Neural cell (in vitro differentiated cells): ENCODE data around the gene DOP1A. TPM values are rescaled to one million over a fixed set of nuclear protein-coding genes. Genes with fewer than 3 reads are reported as not detected.

Source experiments
- H2AFZ ChIP-seq: fragments of 200-600, 300-800 bp; sonication (generic), shearing (Covaris generic); 2 replicates; pipeline ENCODE4 v1.6.0; 2014; ENCODE audit warnings: low read depth, mild to moderate bottlenecking, antibody characterized with exemption, low read length, moderate library complexity
- H3F3A ChIP-seq: fragments of 200-600 bp; shearing (Covaris generic); 2 replicates; pipeline ENCODE4 v1.6.1; 2016; ENCODE audit warnings: mild to moderate bottlenecking, moderate library complexity, mixed read lengths, antibody characterized with exemption, low read length; ENCODE audit not compliant: insufficient read depth, poor library complexity, severe bottlenecking
- H3K27ac ChIP-seq: fragments of 200-600, 300-800 bp; sonication (generic), shearing (Covaris generic); 2 replicates; pipeline ENCODE4 v1.5.1; 2014; ENCODE audit warnings: mild to moderate bottlenecking, low read length, moderate library complexity
- H3K27me3 ChIP-seq: fragments of 300-800, 200-600 bp; sonication (generic), shearing (Covaris generic); 2 replicates; pipeline ENCODE4 v1.6.0; 2014; ENCODE audit warnings: mild to moderate bottlenecking, low read depth, low read length, moderate library complexity; ENCODE audit not compliant: insufficient read depth
- H3K36me3 ChIP-seq: fragments of 300-800, 200-600 bp; sonication (generic), shearing (Covaris generic); 2 replicates; pipeline ENCODE4 v1.5.1; 2014; ENCODE audit warnings: mild to moderate bottlenecking, antibody characterized with exemption, low read length, moderate library complexity; ENCODE audit not compliant: insufficient read depth
- H3K4me2 ChIP-seq: fragments of 300-800, 200-600 bp; sonication (generic), shearing (Covaris generic); 2 replicates; pipeline ENCODE4 v1.6.0; 2014; ENCODE audit warnings: mild to moderate bottlenecking, low read length
- H3K4me3 ChIP-seq: fragments of 300-800, 200-600 bp; sonication (generic), shearing (Covaris generic); 2 replicates; pipeline ENCODE4 v1.5.1; 2014; ENCODE audit warnings: mild to moderate bottlenecking, low read length, moderate library complexity
- H3K79me2 ChIP-seq: fragments of 200-600 bp; shearing (Covaris generic); replicated peaks from 2 replicates; pipeline ENCODE4 v1.6.0; 2014; ENCODE audit warnings: mild to moderate bottlenecking, low read length, moderate library complexity; ENCODE audit not compliant: insufficient read depth
- H3K9ac ChIP-seq: fragments of 300-800, 200-600 bp; sonication (generic), shearing (Covaris generic); 2 replicates; pipeline ENCODE4 v1.6.1; 2016; ENCODE audit warnings: mild to moderate bottlenecking, low read length, mixed read lengths
- H3K9me2 ChIP-seq: fragments of 200-600 bp; shearing (Covaris generic); 2 replicates; pipeline ENCODE4 v1.6.1; 2016; ENCODE audit warnings: mild to moderate bottlenecking, low read length, mixed read lengths; ENCODE audit not compliant: insufficient read depth
- H3K9me3 ChIP-seq: fragments of 200-600, 300-800 bp; sonication (generic), shearing (Covaris generic); 2 replicates; pipeline ENCODE4 v1.6.1; 2016; ENCODE audit warnings: mild to moderate bottlenecking, mixed run types, low read length, moderate library complexity, mixed read lengths
- H4K20me1 ChIP-seq: fragments of 200-600 bp; shearing (Covaris generic); 2 replicates; pipeline ENCODE4 v1.6.1; 2016; ENCODE audit warnings: mild to moderate bottlenecking, mixed run types; ENCODE audit not compliant: insufficient read depth
- EP300 ChIP-seq: fragments of 450-650 bp; conservative IDR thresholded peaks from 2 replicates; pipeline ENCODE4 v1.6.1; 2014; ENCODE audit warnings: antibody characterized with exemption, mild to moderate bottlenecking, moderate library complexity; ENCODE audit not compliant: poor library complexity, severe bottlenecking
- EZH2 ChIP-seq: fragments of 200-600, 300-800 bp; shearing (Covaris generic), sonication (generic); IDR thresholded peaks from 2 replicates; pipeline ENCODE4 v1.6.1; 2014; ENCODE audit warnings: antibody characterized with exemption, low read length, borderline replicate concordance, mild to moderate bottlenecking; ENCODE audit not compliant: insufficient read depth, poor library complexity, severe bottlenecking
- MXI1 ChIP-seq: fragments of 450-650 bp; conservative IDR thresholded peaks from 2 replicates; pipeline ENCODE4 v1.6.1; 2014; ENCODE audit warnings: antibody characterized with exemption, mild to moderate bottlenecking; ENCODE audit not compliant: poor library complexity, severe bottlenecking
- POLR2AphosphoS5 ChIP-seq: IDR thresholded peaks from 2 replicates; pipeline ENCODE4 v1.6.1; 2012
- RAD21 ChIP-seq: fragments of 450-650 bp; conservative IDR thresholded peaks from 2 replicates; pipeline ENCODE4 v1.6.1; 2014; ENCODE audit warnings: antibody characterized with exemption, mild to moderate bottlenecking, moderate library complexity
- REST ChIP-seq: IDR thresholded peaks from 2 replicates; pipeline ENCODE4 v1.6.1; 2012; ENCODE audit warnings: borderline replicate concordance
- SMC3 ChIP-seq: fragments of 450-650 bp; conservative IDR thresholded peaks from 2 replicates; pipeline ENCODE4 v1.6.1; 2014; ENCODE audit warnings: antibody characterized with exemption, mild to moderate bottlenecking, moderate library complexity; ENCODE audit not compliant: poor library complexity
- TAF1 ChIP-seq: IDR thresholded peaks from 2 replicates; pipeline ENCODE4 v1.6.1; 2012; ENCODE audit warnings: low read depth
- polyA plus RNA-seq: library from polyadenylated mRNA; depleted of rRNA; stranded (reverse); fragments of >200 nt; gene quantifications from 2 replicates; pipeline ENCODE4 v1.2.3, GENCODE V29; 2014
- TF ChIP-seq, protein P1 (sequence below): fragments of 450-650 bp; IDR thresholded peaks from 2 replicates; pipeline ENCODE4 v1.5.1; 2014; ENCODE audit warnings: antibody characterized with exemption, mild to moderate bottlenecking, moderate library complexity; ENCODE audit not compliant: poor library complexity, severe bottlenecking

The DOP1A gene
- polyA plus RNA-seq, 1 donor from 2014 or later = 97.6 TPM

GRCh38 chr6:83071023-83071422 lies 3.6 kb downstream of the DOP1A start:
- H3K9me3 ChIP-seq = no peaks in the 10 kb centered on the region
- H3K79me2 ChIP-seq = peaks cover 58% of the 10 kb centered on the region
- peak overlapping the region; percentile 4 for H3K4me3 ChIP-seq
- H3K27ac ChIP-seq = no peak overlapping the region
- no peak overlapping the region for H2AFZ ChIP-seq
- H3K4me2 ChIP-seq = no peak overlapping the region
- peaks cover 3% of the 10 kb centered on the region for H3F3A ChIP-seq
- H3K36me3 ChIP-seq = no peaks in the 10 kb centered on the region
- H3K9ac ChIP-seq = no peak overlapping the region
- no peaks in the 10 kb centered on the region for H4K20me1 ChIP-seq
- no peaks in the 10 kb centered on the region for H3K9me2 ChIP-seq
- TF ChIP-seq SMC3 = no peak
- no peak for TF ChIP-seq TAF1
- no peak for TF ChIP-seq EZH2
- no peaks in the 10 kb centered on the region for H3K27me3 ChIP-seq

- Histone ChIP-seq H2AFZ (no peak overlapping the region), H3K4me2 (no peak overlapping the region), H3K9me2 (no peaks in the 10 kb centered on the region), H3K9ac (no peak overlapping the region), H3K36me3 (no peaks in the 10 kb centered on the region), H4K20me1 (no peaks in the 10 kb centered on the region), H3K9me3 (no peaks in the 10 kb centered on the region), H3K27ac (no peak overlapping the region), H3F3A (peaks cover 3% of the 10 kb centered on the region), H3K79me2 (peaks cover 63% of the 10 kb centered on the region), H3K4me3 (no peak overlapping the region), H3K27me3 (no peaks in the 10 kb centered on the region)
- TF ChIP-seq EP300 (no peak), SMC3 (no peak), TAF1 (no peak), RAD21 (no peak), MXI1 (no peak), EZH2 (no peak), POLR2AphosphoS5 (no peak), REST (no peak)
- TF ChIP-seq, protein P1, sequence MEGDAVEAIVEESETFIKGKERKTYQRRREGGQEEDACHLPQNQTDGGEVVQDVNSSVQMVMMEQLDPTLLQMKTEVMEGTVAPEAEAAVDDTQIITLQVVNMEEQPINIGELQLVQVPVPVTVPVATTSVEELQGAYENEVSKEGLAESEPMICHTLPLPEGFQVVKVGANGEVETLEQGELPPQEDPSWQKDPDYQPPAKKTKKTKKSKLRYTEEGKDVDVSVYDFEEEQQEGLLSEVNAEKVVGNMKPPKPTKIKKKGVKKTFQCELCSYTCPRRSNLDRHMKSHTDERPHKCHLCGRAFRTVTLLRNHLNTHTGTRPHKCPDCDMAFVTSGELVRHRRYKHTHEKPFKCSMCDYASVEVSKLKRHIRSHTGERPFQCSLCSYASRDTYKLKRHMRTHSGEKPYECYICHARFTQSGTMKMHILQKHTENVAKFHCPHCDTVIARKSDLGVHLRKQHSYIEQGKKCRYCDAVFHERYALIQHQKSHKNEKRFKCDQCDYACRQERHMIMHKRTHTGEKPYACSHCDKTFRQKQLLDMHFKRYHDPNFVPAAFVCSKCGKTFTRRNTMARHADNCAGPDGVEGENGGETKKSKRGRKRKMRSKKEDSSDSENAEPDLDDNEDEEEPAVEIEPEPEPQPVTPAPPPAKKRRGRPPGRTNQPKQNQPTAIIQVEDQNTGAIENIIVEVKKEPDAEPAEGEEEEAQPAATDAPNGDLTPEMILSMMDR = no peak
Observed at GRCh38 chr6:83071707-83072106, 4.2 kb downstream of the DOP1A start.

DNA sequence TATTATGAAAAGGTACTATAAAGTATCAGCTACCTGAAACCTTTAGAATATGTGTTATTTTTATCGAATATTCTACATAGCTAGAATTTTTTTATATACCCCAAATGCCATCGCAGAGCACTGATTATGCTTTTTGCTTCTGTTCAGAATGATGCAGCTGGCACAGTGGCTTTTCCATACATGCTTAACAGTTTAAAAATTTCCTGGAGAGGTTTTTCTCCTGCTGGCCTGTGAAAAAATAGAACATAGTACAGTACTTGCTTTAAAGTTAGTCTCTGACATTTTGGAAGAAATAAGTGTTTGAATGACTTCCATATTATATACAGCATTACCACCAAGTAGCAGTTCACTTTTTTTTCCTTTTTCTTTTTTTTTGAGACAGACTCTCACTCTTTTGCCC lies 5.3 kb downstream of the DOP1A start:
- no peaks in the 10 kb centered on the region for H3K36me3 ChIP-seq
- no peak overlapping the region for H3K9ac ChIP-seq
- peaks cover 63% of the 10 kb centered on the region for H3K79me2 ChIP-seq
- TF ChIP-seq REST (no peak), POLR2AphosphoS5 (no peak), EZH2 (no peak), RAD21 (no peak), MXI1 (no peak), SMC3 (no peak)
- no peak overlapping the region for H3K27ac ChIP-seq
- no peak overlapping the region for H3K4me3 ChIP-seq
- no peaks in the 10 kb centered on the region for H4K20me1 ChIP-seq
- no peaks in the 10 kb centered on the region for H3F3A ChIP-seq
- no peaks in the 10 kb centered on the region for H3K9me2 ChIP-seq
- no peaks in the 10 kb centered on the region for H3K27me3 ChIP-seq
- H2AFZ ChIP-seq = no peak overlapping the region
- H3K9me3 ChIP-seq = no peaks in the 10 kb centered on the region
- no peak overlapping the region for H3K4me2 ChIP-seq
